Activated T-cell treated with anti-CD3 and anti-CD28 coated beads for 24 hours (primary cell): Measurements from ENCODE around the gene TNFSF12.

Source experiments
- DNase-seq: peaks from one replicate; pipeline ENCODE4 v3.0.0-alpha.2; 2020; ENCODE audit warnings: low read depth

TNFSF12 gene

DNA sequence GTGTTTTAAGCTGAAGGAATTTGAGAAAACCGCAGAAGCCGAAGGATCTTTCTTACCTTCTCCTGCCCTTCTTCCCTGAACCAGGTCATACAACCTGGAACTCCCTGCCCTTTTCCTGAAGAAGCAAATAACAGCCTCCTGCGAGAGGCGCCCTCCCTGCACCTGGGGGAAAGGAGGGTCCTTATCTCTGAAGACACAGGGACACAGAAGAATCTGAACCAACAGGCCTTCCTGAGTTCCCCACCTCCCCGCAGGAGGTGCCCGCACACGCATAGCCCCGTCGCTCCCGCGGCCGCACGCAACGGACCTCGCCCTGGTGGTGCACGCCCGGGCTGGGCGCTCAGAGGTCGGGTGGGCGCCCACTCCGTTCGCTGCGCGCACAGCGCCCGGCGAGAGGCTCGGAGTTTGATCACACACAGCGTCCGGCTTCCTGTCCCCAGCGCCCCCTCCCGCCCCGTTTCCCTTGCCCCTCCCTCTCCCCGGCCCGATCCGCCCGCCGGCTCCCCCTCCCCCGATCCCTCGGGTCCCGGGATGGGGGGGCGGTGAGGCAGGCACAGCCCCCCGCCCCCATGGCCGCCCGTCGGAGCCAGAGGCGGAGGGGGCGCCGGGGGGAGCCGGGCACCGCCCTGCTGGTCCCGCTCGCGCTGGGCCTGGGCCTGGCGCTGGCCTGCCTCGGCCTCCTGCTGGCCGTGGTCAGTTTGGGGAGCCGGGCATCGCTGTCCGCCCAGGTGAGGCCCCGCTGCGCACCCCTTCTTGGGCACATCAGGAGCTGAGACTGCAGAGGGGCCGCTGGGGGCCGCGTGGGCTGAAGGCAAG, at the start of gene TNFSF12:
Gene TNFSF12 (plus strand): TSS at position 474 of the 816 bp plus-strand sequence. CDS start 96 bp downstream, at position 570.
- DNase-seq = no peak

- DNase-seq = no peak
Observed at GRCh38 chr17:7499161-7499560, 49.7 kb upstream of the TNFSF12 start.

DNA sequence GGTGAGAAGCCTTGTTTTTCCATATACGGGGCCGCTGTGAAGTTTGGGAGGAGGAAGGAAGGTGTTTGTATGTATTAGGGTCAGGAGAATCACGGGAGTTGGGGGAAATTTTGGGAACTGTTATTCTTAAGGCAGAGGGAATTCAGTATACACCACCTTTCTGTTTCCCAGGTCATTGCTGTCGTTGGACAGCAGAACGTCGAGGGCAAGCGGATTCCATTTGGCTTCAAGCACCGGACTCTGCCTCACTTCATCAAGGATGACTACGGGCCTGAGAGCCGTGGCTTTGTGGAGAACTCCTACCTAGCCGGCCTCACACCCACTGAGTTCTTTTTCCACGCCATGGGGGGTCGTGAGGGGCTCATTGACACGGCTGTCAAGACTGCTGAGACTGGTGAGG, 47.1 kb upstream of the TNFSF12 start:
- DNase-seq = no peak

- no peak for DNase-seq
Observed at GRCh38 chr17:7502171-7502847, 46.5 kb upstream of the TNFSF12 start.

DNA sequence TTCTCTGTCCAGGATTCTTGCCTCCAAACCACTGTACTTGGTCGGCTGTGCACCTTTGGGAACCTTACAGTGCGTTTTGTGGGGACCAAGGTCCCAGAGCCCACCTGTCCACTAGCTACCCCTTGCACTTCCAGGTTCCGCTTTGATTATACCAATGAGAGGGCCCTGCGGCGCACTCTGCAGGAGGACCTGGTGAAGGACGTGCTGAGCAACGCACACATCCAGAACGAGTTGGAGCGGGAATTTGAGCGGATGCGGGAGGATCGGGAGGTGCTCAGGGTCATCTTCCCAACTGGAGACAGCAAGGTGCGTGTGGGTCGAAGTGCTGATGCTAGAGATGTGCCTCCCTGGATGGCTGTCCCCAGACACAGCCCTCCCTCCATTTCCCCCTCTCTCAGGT, 45.9 kb upstream of the TNFSF12 start:
- no peak for DNase-seq

DNA sequence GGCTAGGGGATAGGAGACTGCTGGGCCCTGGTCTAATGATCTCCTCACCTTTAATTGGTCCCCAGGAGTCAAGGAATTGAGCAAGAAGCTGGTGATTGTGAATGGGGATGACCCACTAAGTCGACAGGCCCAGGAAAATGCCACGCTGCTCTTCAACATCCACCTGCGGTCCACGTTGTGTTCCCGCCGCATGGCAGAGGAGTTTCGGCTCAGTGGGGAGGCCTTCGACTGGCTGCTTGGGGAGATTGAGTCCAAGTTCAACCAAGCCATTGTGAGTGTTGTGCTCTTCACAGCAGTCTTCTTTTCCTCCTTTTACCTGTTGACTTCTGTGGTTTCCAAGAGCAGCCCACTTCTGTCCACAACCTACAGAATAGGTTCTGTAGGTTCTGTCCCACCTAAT, 45.3 kb upstream of the TNFSF12 start:
- DNase-seq = no peak

DNA sequence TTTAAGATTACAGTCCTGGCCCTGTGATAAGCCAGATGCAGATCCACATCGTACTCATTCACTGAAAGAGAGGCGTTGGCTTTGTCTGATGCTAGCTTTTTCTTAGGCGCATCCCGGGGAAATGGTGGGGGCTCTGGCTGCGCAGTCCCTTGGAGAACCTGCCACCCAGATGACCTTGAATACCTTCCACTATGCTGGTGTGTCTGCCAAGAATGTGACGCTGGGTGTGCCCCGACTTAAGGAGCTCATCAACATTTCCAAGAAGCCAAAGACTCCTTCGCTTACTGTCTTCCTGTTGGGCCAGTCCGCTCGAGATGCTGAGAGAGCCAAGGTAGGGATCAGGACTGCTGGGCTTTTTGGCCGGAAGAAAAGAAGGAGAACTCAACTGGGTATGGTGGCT, 40.7 kb upstream of the TNFSF12 start:
- no peak for DNase-seq

- DNase-seq = no peak
Observed at GRCh38 chr17:7508846-7509245, 40.0 kb upstream of the TNFSF12 start.

DNA sequence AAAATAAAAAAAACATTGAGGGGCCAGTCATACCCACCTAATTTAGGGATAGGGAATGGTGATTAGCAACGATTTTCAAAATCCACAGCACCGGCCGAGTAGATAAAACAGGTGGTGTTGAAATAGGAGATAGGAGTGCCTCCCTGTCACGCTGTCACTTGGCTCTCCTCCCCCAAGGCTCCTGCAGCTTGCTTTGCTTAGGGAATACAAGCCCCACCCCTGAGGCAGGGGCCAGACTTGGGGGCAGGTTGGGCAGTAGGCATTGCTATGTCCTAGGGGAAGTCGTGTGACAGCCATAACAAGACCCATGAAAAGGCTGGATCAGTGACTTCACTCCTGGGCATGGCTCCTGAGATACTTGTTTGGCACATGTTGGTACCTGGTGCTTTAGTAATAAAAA, 38.9 kb upstream of the TNFSF12 start:
- DNase-seq = no peak

GRCh38 chr17:7511108-7511507, 37.8 kb upstream of the TNFSF12 start:
- no peak for DNase-seq

DNA sequence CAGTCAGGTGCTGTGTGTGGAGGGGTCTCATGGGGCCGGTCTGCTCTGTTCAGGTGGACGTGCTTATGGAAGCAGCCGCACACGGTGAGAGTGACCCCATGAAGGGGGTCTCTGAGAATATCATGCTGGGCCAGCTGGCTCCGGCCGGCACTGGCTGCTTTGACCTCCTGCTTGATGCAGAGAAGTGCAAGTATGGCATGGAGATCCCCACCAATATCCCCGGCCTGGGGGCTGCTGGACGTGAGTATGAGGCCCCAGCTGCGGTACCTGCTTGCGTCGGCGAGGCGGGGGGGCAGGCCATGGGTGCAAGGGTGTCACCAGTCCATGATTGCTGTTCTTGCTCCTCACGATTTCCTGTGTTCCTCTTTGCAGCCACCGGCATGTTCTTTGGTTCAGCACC, 36.8 kb upstream of the TNFSF12 start:
- no peak for DNase-seq

GRCh38 chr17:7512824-7513540, 35.9 kb upstream of the TNFSF12 start:
- no peak for DNase-seq

GRCh38 chr17:7513850-7514419, 34.9 kb upstream of the TNFSF12 start:
- no peak for DNase-seq

DNA sequence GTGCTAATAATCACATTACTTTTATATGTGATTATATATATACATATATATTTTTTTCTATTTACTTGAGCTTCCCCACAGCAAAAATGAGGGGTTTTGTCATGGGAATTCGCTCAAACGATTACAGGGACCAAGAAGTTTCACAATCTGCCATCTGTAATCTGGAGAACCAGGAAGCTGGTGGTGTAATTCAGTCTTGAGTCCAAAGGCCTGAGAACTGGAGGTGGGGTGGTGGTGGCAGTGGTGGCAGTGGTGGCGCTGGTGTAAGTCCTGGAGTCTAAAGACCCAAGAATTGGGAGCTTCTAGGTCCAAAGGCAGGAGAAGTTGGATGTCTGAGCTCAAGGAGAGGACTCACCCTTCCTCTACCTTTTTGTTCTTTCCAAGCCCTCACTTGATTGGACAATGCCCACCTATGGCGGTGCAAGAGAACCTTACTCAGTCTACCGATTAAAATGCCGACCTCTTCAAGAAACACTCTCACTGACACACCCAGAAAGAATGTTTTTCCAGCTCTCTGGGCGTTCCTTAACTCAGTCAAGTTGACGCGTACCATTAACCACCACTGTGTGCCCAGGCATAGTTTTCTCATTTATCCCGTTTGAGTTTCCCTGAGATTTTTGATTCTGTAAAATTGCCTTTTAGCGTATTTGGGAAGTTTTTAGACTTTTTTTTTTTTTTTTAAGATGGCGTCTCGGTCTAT, 32.8 kb upstream of the TNFSF12 start:
- no peak for DNase-seq

GRCh38 chr17:7523033-7523432, 25.8 kb upstream of the TNFSF12 start:
- DNase-seq = peak; percentile 20

- DNase-seq = no peak
Observed at GRCh38 chr17:7528842-7529241, 20.0 kb upstream of the TNFSF12 start.

- no peak for DNase-seq
Observed at GRCh38 chr17:7530023-7530900, 18.6 kb upstream of the TNFSF12 start.

DNA sequence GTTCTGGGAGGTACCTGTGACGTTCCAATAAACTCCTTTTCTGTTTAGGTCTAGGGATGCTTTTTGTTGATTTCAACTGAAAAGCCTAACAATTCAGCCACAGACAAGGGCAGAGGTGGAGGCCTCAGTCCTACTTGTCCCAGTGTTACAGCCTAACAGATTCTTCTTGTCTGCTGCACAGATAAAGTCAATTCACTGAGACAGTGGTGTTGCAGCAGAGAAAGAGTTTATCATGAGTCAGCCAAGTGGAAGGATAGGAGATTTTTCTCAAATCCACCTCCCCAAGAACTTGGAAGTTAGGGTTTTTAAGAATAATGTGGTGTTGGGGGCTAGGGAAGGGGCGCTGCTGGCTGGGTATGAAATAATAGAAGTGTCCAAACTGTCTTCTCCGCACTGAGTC, 10.8 kb upstream of the TNFSF12 start:
- DNase-seq = no peak

DNA sequence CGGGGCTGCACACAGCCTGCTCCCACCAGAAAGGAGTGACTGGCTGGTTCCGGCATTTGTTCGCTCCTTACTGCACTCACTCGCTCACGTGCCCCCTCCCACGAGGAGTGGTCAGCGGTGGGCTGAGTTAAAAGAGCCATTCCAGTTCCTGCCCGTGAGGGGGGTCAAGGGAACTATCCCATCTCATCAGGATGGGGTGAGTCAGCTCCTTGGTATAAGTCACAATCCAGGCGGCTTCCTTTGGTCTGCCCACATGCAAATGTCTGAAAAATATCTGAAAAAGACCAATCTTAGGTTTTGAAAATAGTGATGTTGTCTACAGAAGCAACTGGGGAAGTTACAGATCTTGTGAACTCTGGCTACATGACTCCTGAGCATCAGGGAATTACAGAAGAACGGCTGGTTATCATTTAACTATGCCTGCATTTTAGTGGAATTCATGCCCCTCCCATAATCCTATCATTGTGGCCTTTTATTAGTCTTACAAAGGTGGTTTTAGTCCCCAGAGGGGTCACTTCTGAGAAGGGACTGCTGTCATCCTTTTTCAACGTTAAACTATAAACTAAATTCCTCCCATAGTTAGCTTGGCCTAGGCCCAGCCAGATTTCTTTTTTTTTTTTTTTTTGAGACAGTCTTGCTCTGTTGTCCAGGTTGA, 9.8 kb upstream of the TNFSF12 start:
- no peak for DNase-seq

DNA sequence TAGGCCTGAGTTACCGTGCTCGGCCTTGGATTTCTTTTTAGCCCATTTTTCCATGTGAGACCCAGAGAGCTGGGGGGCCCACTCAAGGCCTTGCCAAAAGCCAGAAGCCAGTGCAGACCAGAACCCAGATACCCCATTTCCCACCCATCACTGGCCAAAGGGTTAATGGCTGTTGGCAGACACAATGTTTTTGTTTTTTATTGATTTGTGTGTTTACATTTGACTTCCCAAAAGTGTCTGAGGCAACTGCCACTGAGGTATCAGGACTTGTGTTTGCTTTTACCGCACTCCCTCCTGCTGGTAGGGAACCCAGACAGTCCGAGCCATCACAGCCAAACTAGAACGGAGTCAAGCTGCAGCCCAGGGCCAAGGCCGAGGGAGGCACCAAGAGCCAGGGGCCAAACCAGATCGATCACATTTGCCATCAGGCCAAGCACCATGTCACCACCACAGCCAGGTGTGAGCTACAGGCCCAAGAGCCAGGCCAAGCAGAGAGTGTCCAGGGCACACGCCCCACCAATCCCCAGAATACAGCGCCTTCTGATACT, 7.7 kb upstream of the TNFSF12 start:
- no peak for DNase-seq
